NCI-H1105 treated with DMSO at 0.1 percent for 48 hours (cell line): ENCODE measurements around the gene CLASP2.
"Not testable (repeated sequence)": the region's sequence is repeated elsewhere in the genome, so short reads cannot be mapped to it uniquely, and the experiment has no call there.

ENCODE experiments used
- DNase-seq: peaks from one replicate; lab custom pipeline; 2025; lab: John Stamatoyannopoulos, UW

CLASP2 gene

GRCh38 chr3:33451994-33452393, 266.1 kb downstream of the CLASP2 start:
- not testable (repeated sequence) for DNase-seq

GRCh38 chr3:33447958-33448357, 270.1 kb downstream of the CLASP2 start:
- DNase-seq = no peak

GRCh38 chr3:33447256-33447625, 270.8 kb downstream of the CLASP2 start:
- DNase-seq = not testable (repeated sequence)
